BE2C (cell line): ENCODE measurements around the gene GATAD1.

Experiments used
- DNase-seq: peaks from one replicate; pipeline ENCODE4 v3.0.0-alpha.2; 2020
- H3K27me3 ChIP-seq: fragments of 250-450 bp; sonication (Bioruptor Pico); 2 replicates; pipeline ENCODE4 v1.5.1; 2020; ENCODE audit warnings: mild to moderate bottlenecking
- H3K36me3 ChIP-seq: fragments of 250-450 bp; sonication (Bioruptor Pico); 2 replicates; pipeline ENCODE4 v1.5.1; 2020; ENCODE audit warnings: mild to moderate bottlenecking
- H3K4me1 ChIP-seq: fragments of 250-450 bp; sonication (Bioruptor Pico); 2 replicates; pipeline ENCODE4 v1.5.1; 2020
- H3K4me3 ChIP-seq: 2 replicates; pipeline ENCODE4 v1.5.1; 2011; ENCODE audit warnings: low read depth, low read length
- H3K9me3 ChIP-seq: fragments of 250-450 bp; sonication (Bioruptor Pico); 2 replicates; pipeline ENCODE4 v1.5.1; 2020
- TF ChIP-seq, protein P1 (sequence below): IDR thresholded peaks from 2 replicates; pipeline ENCODE4 v1.5.1; 2012; ENCODE audit warnings: mild to moderate bottlenecking, low read depth, low read length

The GATAD1 gene

DNA sequence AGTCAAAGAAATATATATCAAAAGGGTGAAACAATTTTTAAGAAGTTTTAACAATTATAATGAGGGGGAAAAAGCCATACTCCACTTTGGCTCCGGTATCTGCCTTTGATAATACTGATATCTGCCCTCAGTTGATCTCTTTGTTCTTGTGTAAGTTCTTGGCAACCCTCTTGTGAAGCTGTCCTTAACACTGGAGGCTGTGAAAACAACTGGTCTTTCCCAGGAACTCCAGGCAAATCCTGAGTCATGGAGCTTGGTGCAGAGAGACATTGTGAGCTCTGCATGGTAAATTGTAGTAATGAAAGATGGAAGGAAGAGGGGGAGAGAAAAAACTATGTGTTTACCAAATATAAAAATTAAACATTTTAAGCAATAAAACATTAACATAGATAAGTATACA, 42.4 kb downstream of the GATAD1 start:
- TF ChIP-seq, protein P1, sequence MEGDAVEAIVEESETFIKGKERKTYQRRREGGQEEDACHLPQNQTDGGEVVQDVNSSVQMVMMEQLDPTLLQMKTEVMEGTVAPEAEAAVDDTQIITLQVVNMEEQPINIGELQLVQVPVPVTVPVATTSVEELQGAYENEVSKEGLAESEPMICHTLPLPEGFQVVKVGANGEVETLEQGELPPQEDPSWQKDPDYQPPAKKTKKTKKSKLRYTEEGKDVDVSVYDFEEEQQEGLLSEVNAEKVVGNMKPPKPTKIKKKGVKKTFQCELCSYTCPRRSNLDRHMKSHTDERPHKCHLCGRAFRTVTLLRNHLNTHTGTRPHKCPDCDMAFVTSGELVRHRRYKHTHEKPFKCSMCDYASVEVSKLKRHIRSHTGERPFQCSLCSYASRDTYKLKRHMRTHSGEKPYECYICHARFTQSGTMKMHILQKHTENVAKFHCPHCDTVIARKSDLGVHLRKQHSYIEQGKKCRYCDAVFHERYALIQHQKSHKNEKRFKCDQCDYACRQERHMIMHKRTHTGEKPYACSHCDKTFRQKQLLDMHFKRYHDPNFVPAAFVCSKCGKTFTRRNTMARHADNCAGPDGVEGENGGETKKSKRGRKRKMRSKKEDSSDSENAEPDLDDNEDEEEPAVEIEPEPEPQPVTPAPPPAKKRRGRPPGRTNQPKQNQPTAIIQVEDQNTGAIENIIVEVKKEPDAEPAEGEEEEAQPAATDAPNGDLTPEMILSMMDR = no peak
- H3K4me1 ChIP-seq = no peaks in the 10 kb centered on the region
- no peak overlapping the region for H3K4me3 ChIP-seq
- no peaks in the 10 kb centered on the region for H3K27me3 ChIP-seq
- H3K9me3 ChIP-seq = no peaks in the 10 kb centered on the region
- peaks cover 5% of the 10 kb centered on the region for H3K36me3 ChIP-seq
- no peak for DNase-seq

DNA sequence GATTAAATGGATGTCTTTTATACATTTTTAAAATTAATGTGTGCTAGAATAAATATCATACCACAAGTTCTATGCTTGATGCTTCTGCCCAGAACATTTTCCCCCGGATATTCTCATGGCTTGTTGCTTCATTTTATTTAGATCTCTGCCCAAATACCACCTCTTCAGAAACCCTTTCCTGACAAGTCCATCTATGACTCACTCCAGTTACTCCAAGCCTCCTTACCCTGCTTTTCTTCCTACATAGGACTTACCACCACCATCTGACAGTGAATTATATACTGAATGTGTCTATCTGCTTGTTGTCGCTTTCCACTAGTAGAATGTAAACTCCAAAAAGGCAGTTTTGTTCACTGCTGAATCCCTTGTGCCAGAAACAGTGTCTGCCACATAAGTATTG, 49.6 kb downstream of the GATAD1 start:
- Histone ChIP-seq H3K4me1 (no peaks in the 10 kb centered on the region), H3K36me3 (no peaks in the 10 kb centered on the region), H3K27me3 (no peaks in the 10 kb centered on the region), H3K4me3 (no peak overlapping the region), H3K9me3 (no peaks in the 10 kb centered on the region)
- TF ChIP-seq, protein P1 = no peak
- no peak for DNase-seq

DNA sequence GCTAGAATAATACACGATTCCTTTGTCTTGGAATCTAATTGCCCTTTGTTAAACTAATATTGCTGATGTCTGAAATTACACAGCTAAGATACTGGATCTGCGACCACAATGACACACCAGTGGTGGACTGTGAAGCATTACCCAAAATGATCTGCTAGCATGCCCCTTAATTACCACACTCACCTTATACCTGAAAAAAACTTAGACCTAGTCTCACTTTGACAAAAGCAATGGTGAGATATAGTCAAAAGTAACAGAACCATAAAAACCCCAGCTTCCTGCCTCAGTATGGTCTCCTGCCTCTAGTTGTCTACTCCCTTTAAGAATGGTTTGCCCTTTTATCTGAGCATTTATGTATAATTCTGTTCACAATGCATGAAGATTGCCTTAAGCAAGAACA, 51.3 kb downstream of the GATAD1 start:
- no peaks in the 10 kb centered on the region for H3K36me3 ChIP-seq
- H3K27me3 ChIP-seq = no peaks in the 10 kb centered on the region
- no peaks in the 10 kb centered on the region for H3K9me3 ChIP-seq
- H3K4me1 ChIP-seq = no peaks in the 10 kb centered on the region
- TF ChIP-seq, protein P1 = no peak
- H3K4me3 ChIP-seq = no peak overlapping the region
- DNase-seq = no peak

DNA sequence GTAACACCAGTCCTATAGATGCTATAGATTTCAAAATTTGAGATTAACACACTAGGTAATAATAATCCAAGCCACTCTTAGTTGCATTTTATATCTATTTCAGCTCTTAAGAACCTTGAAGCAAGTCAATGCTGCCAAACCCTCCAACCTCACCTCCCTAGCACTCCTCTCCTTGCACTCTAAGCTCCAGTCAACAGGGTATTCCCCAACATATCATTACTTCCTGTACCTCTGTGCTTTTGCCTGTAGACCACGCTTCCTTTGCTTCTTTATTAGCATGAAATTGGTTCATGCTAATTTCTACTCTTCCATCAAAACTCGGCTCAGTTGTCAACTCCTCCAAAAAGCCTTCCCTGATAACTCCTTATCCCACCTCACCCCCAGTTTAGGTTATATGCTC, 56.5 kb downstream of the GATAD1 start:
- no peak overlapping the region for H3K4me3 ChIP-seq

DNA sequence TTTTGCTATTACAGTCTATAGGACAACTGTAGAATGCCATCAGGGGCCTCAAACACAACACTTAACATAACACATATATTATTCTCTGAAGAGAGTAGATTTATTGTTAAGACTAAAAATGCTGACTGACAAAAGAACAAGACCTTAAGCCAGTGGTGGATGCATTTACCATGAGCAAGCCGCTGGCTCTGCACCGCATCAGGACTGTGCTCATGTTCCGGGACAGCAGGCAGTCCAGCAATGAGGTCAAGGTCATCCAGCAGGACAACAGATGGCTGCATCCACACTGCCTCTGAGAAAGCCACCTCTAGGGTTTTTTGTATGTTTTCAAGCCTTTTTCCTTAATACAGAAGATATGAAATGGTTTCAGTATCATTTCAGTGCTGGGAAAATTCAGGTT, 57.3 kb downstream of the GATAD1 start:
- Histone ChIP-seq H3K9me3 (no peaks in the 10 kb centered on the region), H3K4me3 (no peak overlapping the region), H3K36me3 (no peaks in the 10 kb centered on the region), H3K4me1 (no peaks in the 10 kb centered on the region), H3K27me3 (no peaks in the 10 kb centered on the region)
- TF ChIP-seq, protein P1 = no peak
- DNase-seq = no peak

More for the DNA sequence above, 56.5 kb downstream of the GATAD1 start:
- H3K36me3 ChIP-seq = no peaks in the 10 kb centered on the region
- no peaks in the 10 kb centered on the region for H3K27me3 ChIP-seq
- TF ChIP-seq, protein P1 = no peak
- H3K9me3 ChIP-seq = no peaks in the 10 kb centered on the region
- DNase-seq = no peak
- no peaks in the 10 kb centered on the region for H3K4me1 ChIP-seq

DNA sequence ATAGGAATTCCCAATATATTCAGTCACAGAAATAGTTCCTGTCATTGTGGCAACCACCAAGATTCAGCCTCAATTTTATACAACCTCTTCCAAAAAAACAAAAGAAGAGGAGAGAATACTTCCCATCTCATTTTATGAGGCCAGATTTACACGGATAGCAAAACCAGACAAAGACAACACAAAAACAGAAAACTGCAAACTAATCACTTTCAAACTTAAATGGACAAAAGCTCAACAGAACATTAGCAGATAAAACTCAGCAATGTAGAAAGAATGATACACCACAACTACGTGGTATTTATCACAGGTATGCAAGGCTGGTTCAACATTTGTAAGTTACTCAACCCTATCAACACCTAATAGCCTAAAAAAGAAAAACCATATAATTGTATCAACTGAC, 59.1 kb downstream of the GATAD1 start:
- H3K27me3 ChIP-seq = no peaks in the 10 kb centered on the region
- TF ChIP-seq, protein P1 = no peak
- H3K4me3 ChIP-seq = no peak overlapping the region
- H3K36me3 ChIP-seq = no peaks in the 10 kb centered on the region
- no peak for DNase-seq
- no peaks in the 10 kb centered on the region for H3K9me3 ChIP-seq
- H3K4me1 ChIP-seq = no peaks in the 10 kb centered on the region
